ENCODE data around the gene HTT-AS. TPM values are rescaled to one million over a fixed set of nuclear protein-coding genes. Genes with fewer than 3 reads are reported as not detected.

Gene HTT-AS
- total and polyA plus RNA-seq, 2 of the 13 experiments (the other 11 are each of a cell fraction or from before 2014, with no cell fraction given), result not detected

DNA sequence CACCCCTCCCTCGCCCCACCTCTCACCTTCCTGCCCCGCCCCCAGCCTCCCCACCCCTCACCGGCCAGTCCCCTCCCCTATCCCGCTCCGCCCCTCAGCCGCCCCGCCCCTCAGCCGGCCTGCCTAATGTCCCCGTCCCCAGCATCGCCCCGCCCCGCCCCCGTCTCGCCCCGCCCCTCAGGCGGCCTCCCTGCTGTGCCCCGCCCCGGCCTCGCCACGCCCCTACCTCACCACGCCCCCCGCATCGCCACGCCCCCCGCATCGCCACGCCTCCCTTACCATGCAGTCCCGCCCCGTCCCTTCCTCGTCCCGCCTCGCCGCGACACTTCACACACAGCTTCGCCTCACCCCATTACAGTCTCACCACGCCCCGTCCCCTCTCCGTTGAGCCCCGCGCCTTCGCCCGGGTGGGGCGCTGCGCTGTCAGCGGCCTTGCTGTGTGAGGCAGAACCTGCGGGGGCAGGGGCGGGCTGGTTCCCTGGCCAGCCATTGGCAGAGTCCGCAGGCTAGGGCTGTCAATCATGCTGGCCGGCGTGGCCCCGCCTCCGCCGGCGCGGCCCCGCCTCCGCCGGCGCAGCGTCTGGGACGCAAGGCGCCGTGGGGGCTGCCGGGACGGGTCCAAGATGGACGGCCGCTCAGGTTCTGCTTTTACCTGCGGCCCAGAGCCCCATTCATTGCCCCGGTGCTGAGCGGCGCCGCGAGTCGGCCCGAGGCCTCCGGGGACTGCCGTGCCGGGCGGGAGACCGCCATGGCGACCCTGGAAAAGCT is at the start of gene HTT-AS, which contains the start of gene HTT (continued):
- TF ChIP-seq ZNF558 (CRISPR knock-in tag; IDR thresholded peaks at IDR 0.05; ENCODE audit: borderline replicate concordance), result no peak
- 0 out of 2 replicates have a peak, but pooled peaks have one; percentile 40 for TF ChIP-seq MIER3 (CRISPR knock-in tag; IDR thresholded peaks at IDR 0.05; ENCODE audit: borderline replicate concordance)
- TF ChIP-seq SP4 (CRISPR knock-in tag; IDR thresholded peaks at IDR 0.05), result peak; percentile 98
- peak; percentile 55 for TF ChIP-seq SAP130 (CRISPR knock-in tag; IDR thresholded peaks at IDR 0.05; ENCODE audit: low read depth)
- TF ChIP-seq HOXA3 (CRISPR knock-in tag; IDR thresholded peaks at IDR 0.05), result peak; percentile 60
- no peak for TF ChIP-seq AKAP8 (CRISPR knock-in tag; IDR thresholded peaks at IDR 0.05)
- no peak for TF ChIP-seq GLMP (CRISPR knock-in tag; IDR thresholded peaks at IDR 0.05; ENCODE audit: borderline replicate concordance)
- peak; percentile 94 for TF ChIP-seq YY1 (IDR thresholded peaks at IDR 0.05; ENCODE audit: insufficient read depth, insufficient replicate concordance, low read depth, low read length)
- TF ChIP-seq SALL1 (CRISPR knock-in tag; IDR thresholded peaks at IDR 0.05), result peak; percentile 50
- no peak for TF ChIP-seq TSC22D2 (CRISPR knock-in tag; IDR thresholded peaks at IDR 0.05; ENCODE audit: borderline replicate concordance)
- peak; percentile 57; the same call in 1 of the 2 replicates for TF ChIP-seq ZBTB34 (CRISPR knock-in tag; IDR thresholded peaks at IDR 0.05)
- TF ChIP-seq XRCC5 (optimal IDR thresholded peaks at IDR 0.05; ENCODE audit: low read length), result peak; percentile 43
- 0 out of 2 replicates have a peak, but pooled peaks have one; percentile 10 for TF ChIP-seq THAP9 (CRISPR knock-in tag; IDR thresholded peaks at IDR 0.05; ENCODE audit: borderline replicate concordance)
- TF ChIP-seq ZNF567 (CRISPR knock-in tag; IDR thresholded peaks at IDR 0.05; ENCODE audit: borderline replicate concordance), result no peak
- TF ChIP-seq SRY (CRISPR knock-in tag; IDR thresholded peaks at IDR 0.05), result 0 out of 2 replicates have a peak, but pooled peaks have one; percentile 30
- no peak for TF ChIP-seq DPF2 (CRISPR knock-in tag; IDR thresholded peaks at IDR 0.05; ENCODE audit: borderline replicate concordance, low read depth)
- no peak for TF ChIP-seq MYNN (CRISPR knock-in tag; IDR thresholded peaks at IDR 0.05; ENCODE audit: low read depth)
- TF ChIP-seq CREB1 (IDR thresholded peaks at IDR 0.05), result peak; percentile 70; the same call in 1 of the 2 replicates
- no peak for TF ChIP-seq CREB1 (CRISPR knock-in tag; IDR thresholded peaks at IDR 0.05)
